ENCODE results near the gene SLC25A20.

The SLC25A20 gene

GRCh38 chr3:48938156-48938555 is 39.5 kb upstream of the SLC25A20 start:
- Histone ChIP-seq H3K4me1 (ENCODE audit: control insufficient read depth in 2 of 2, insufficient read depth in 1 of 2, low read depth in 1 of 2, low read length in 2 of 2) (no peaks in the 10 kb centered on the region), H2BK12ac (ENCODE audit: low read length) (no peak overlapping the region), H3K14ac (ENCODE audit: low read length) (no peak overlapping the region), H2BK15ac (ENCODE audit: low read length) (no peak overlapping the region), H2AFZ (ENCODE audit: low read length) (no peak overlapping the region), H3K27me3 (ENCODE audit: control insufficient read depth in 3 of 3, insufficient read depth in 3 of 3, low read depth in 1 of 3, low read length in 3 of 3) (no peaks in the 10 kb centered on the region), H3K4me2 (ENCODE audit: insufficient read depth, low read length, poor library complexity, severe bottlenecking) (no peak overlapping the region), H4K91ac (ENCODE audit: low read depth, low read length, poor library complexity) (no peak overlapping the region), H3K36me3 (replicated peaks in 1 of 2; ENCODE audit: control insufficient read depth in 2 of 2, insufficient read depth in 2 of 2, low read length in 2 of 2) (peaks cover 6 to 48% of the 10 kb centered on the region in 2 donors), H3K9ac (ENCODE audit: low read depth, low read length, poor library complexity) (no peak overlapping the region), H3K9me3 (replicated peaks in 1 of 2; ENCODE audit: control insufficient read depth in 2 of 2, insufficient read depth in 1 of 2, low read depth in 1 of 2, low read length in 2 of 2) (no peaks in the 10 kb centered on the region), H2AK5ac (ENCODE audit: low read depth, low read length) (no peak overlapping the region), H2BK120ac (ENCODE audit: low read depth, low read length) (no peak overlapping the region), H3K4me3 (ENCODE audit: low read length in 2 of 2) (no peak overlapping the region), H2BK5ac (ENCODE audit: low read length) (no peak overlapping the region), H3K23ac (ENCODE audit: low read depth, low read length, poor library complexity) (no peak overlapping the region), H3K18ac (ENCODE audit: low read length) (no peak overlapping the region), H4K8ac (ENCODE audit: low read depth, low read length) (no peak overlapping the region), H3K27ac (replicated peaks; ENCODE audit: low read length) (no peak overlapping the region), H3K79me1 (ENCODE audit: low read depth, low read length) (peaks cover 3% of the 10 kb centered on the region), H3K4ac (ENCODE audit: low read length) (no peak overlapping the region)
- no peak for DNase-seq (ENCODE audit: low spot score)

DNA sequence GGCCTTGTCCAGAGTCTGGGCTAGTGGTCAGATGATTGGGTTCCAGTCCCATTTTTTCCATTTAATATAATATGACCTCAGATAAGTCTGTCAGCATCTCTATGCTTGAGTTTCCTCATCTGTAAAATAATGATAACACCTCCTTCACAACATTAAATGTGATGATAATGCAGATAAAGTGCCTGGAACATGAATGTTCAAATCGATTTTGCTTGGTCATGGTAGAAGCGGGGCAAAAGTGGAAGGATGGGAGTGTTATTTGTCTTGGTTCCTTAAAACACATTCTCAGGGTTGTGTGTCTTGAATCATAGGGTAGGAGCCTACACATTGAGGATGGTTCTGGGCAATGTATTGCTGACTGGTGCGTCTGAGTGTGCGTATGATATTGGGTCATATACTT is 36.8 kb upstream of the SLC25A20 start:
- Histone ChIP-seq H4K91ac (ENCODE audit: low read depth, low read length, poor library complexity) (no peak overlapping the region), H2BK15ac (ENCODE audit: low read length) (no peak overlapping the region), H3K4me2 (ENCODE audit: insufficient read depth, low read length, poor library complexity, severe bottlenecking) (no peak overlapping the region), H3K27me3 (ENCODE audit: control insufficient read depth in 3 of 3, insufficient read depth in 3 of 3, low read depth in 1 of 3, low read length in 3 of 3) (no peaks in the 10 kb centered on the region), H2BK12ac (ENCODE audit: low read length) (no peak overlapping the region), H2BK5ac (ENCODE audit: low read length) (no peak overlapping the region), H3K4me3 (ENCODE audit: low read length in 2 of 2) (no peak overlapping the region), H3K14ac (ENCODE audit: low read length) (no peak overlapping the region), H3K36me3 (replicated peaks in 1 of 2; ENCODE audit: control insufficient read depth in 2 of 2, insufficient read depth in 2 of 2, low read length in 2 of 2) (peaks cover 8 to 67% of the 10 kb centered on the region in 2 donors), H3K79me1 (ENCODE audit: low read depth, low read length) (peaks cover 7% of the 10 kb centered on the region), H3K4ac (ENCODE audit: low read length) (no peak overlapping the region), H2BK120ac (ENCODE audit: low read depth, low read length) (no peak overlapping the region), H3K23ac (ENCODE audit: low read depth, low read length, poor library complexity) (no peak overlapping the region), H2AK5ac (ENCODE audit: low read depth, low read length) (no peak overlapping the region), H3K27ac (replicated peaks; ENCODE audit: low read length) (no peak overlapping the region), H4K8ac (ENCODE audit: low read depth, low read length) (no peak overlapping the region), H3K18ac (ENCODE audit: low read length) (no peak overlapping the region), H3K9me3 (replicated peaks in 1 of 2; ENCODE audit: control insufficient read depth in 2 of 2, insufficient read depth in 1 of 2, low read depth in 1 of 2, low read length in 2 of 2) (peaks cover 0 to 3% of the 10 kb centered on the region in 2 donors), H3K4me1 (ENCODE audit: control insufficient read depth in 2 of 2, insufficient read depth in 1 of 2, low read depth in 1 of 2, low read length in 2 of 2) (no peaks in the 10 kb centered on the region), H3K9ac (ENCODE audit: low read depth, low read length, poor library complexity) (no peak overlapping the region), H2AFZ (ENCODE audit: low read length) (no peak overlapping the region)
- WGBS, 2 donors (ENCODE audit: extremely low coverage in 2 of 2, insufficient read length in 2 of 2, insufficient replicate concordance in 1 of 2), result no CpG with 5 or more reads among the region's 4 CpGs
- no peak for DNase-seq (ENCODE audit: low spot score)

DNA sequence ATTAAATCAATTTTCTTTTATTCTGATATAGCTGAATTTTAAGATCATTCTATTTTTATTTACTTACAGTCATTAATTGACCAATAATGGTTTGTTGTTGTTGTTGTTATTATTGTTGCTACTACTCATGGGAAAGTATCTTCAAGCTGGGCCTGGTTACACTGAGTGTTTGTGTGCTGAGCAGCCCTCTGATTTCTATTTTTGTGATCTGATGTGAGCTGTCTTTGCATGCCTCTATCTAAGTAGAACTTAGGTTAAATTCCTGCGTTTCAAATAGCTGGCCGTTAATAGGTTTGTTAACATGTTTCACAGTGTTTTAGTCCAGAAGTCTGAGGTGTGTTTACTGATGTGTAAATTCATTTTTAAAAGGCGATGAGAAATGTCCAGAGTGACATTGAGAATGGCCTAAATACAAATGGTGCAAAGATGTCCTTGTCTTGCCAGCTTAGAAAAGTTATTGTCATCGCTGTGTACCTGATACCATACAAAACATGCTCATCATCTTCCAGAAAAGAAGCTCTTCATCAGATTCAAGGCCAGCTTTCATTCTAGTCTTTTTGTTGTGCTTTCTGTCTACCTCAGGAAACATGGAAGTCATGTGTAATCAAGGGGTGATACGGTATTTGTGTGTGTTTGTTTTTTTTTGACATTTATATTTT is 35.8 kb upstream of the SLC25A20 start:
- Histone ChIP-seq H2BK5ac (ENCODE audit: low read length) (no peak overlapping the region), H3K4me3 (ENCODE audit: low read length in 2 of 2) (no peak overlapping the region), H2BK120ac (ENCODE audit: low read depth, low read length) (no peak overlapping the region), H4K91ac (ENCODE audit: low read depth, low read length, poor library complexity) (no peak overlapping the region), H4K8ac (ENCODE audit: low read depth, low read length) (no peak overlapping the region), H3K79me1 (ENCODE audit: low read depth, low read length) (peaks cover 7% of the 10 kb centered on the region), H2AFZ (ENCODE audit: low read length) (no peak overlapping the region), H3K18ac (ENCODE audit: low read length) (no peak overlapping the region), H2BK15ac (ENCODE audit: low read length) (no peak overlapping the region), H3K4ac (ENCODE audit: low read length) (no peak overlapping the region), H3K27ac (replicated peaks; ENCODE audit: low read length) (no peak overlapping the region), H3K14ac (ENCODE audit: low read length) (no peak overlapping the region), H3K4me2 (ENCODE audit: insufficient read depth, low read length, poor library complexity, severe bottlenecking) (no peak overlapping the region), H2BK12ac (ENCODE audit: low read length) (no peak overlapping the region), H2AK5ac (ENCODE audit: low read depth, low read length) (no peak overlapping the region), H3K4me1 (ENCODE audit: control insufficient read depth in 2 of 2, insufficient read depth in 1 of 2, low read depth in 1 of 2, low read length in 2 of 2) (no peaks in the 10 kb centered on the region), H3K36me3 (replicated peaks in 1 of 2; ENCODE audit: control insufficient read depth in 2 of 2, insufficient read depth in 2 of 2, low read length in 2 of 2) (peaks cover 8 to 77% of the 10 kb centered on the region in 2 donors), H3K9me3 (replicated peaks in 1 of 2; ENCODE audit: control insufficient read depth in 2 of 2, insufficient read depth in 1 of 2, low read depth in 1 of 2, low read length in 2 of 2) (peaks cover 0 to 3% of the 10 kb centered on the region in 2 donors), H3K23ac (ENCODE audit: low read depth, low read length, poor library complexity) (no peak overlapping the region), H3K27me3 (ENCODE audit: control insufficient read depth in 3 of 3, insufficient read depth in 3 of 3, low read depth in 1 of 3, low read length in 3 of 3) (no peaks in the 10 kb centered on the region), H3K9ac (ENCODE audit: low read depth, low read length, poor library complexity) (no peak overlapping the region)
- WGBS, 2 donors (ENCODE audit: extremely low coverage in 2 of 2, insufficient read length in 2 of 2, insufficient replicate concordance in 1 of 2), result no CpG with 5 or more reads among the region's 5 CpGs
- no peak for DNase-seq (ENCODE audit: low spot score)

GRCh38 chr3:48931944-48932580 is 33.4 kb upstream of the SLC25A20 start:
- Histone ChIP-seq H3K18ac (ENCODE audit: low read length) (no peak overlapping the region), H3K9me3 (replicated peaks in 1 of 2; ENCODE audit: control insufficient read depth in 2 of 2, insufficient read depth in 1 of 2, low read depth in 1 of 2, low read length in 2 of 2) (peaks cover 0 to 3% of the 10 kb centered on the region in 2 donors), H3K4me1 (ENCODE audit: control insufficient read depth in 2 of 2, insufficient read depth in 1 of 2, low read depth in 1 of 2, low read length in 2 of 2) (no peaks in the 10 kb centered on the region), H3K4ac (ENCODE audit: low read length) (no peak overlapping the region), H4K91ac (ENCODE audit: low read depth, low read length, poor library complexity) (no peak overlapping the region), H3K27me3 (ENCODE audit: control insufficient read depth in 3 of 3, insufficient read depth in 3 of 3, low read depth in 1 of 3, low read length in 3 of 3) (no peaks in the 10 kb centered on the region), H3K27ac (replicated peaks; ENCODE audit: low read length) (no peak overlapping the region), H3K9ac (ENCODE audit: low read depth, low read length, poor library complexity) (no peak overlapping the region), H3K36me3 (replicated peaks in 1 of 2; ENCODE audit: control insufficient read depth in 2 of 2, insufficient read depth in 2 of 2, low read length in 2 of 2) (peaks cover 14 to 87% of the 10 kb centered on the region in 2 donors), H3K23ac (ENCODE audit: low read depth, low read length, poor library complexity) (no peak overlapping the region), H3K79me1 (ENCODE audit: low read depth, low read length) (peaks cover 10% of the 10 kb centered on the region), H2AFZ (ENCODE audit: low read length) (no peak overlapping the region), H2BK120ac (ENCODE audit: low read depth, low read length) (no peak overlapping the region), H2BK5ac (ENCODE audit: low read length) (no peak overlapping the region), H3K4me3 (ENCODE audit: low read length in 2 of 2) (no peak overlapping the region), H2BK12ac (ENCODE audit: low read length) (no peak overlapping the region), H3K14ac (ENCODE audit: low read length) (no peak overlapping the region), H3K4me2 (ENCODE audit: insufficient read depth, low read length, poor library complexity, severe bottlenecking) (no peak overlapping the region), H2BK15ac (ENCODE audit: low read length) (no peak overlapping the region), H4K8ac (ENCODE audit: low read depth, low read length) (no peak overlapping the region), H2AK5ac (ENCODE audit: low read depth, low read length) (no peak overlapping the region)
- WGBS, 2 donors (ENCODE audit: extremely low coverage in 2 of 2, insufficient read length in 2 of 2, insufficient replicate concordance in 1 of 2), result no CpG with 5 or more reads among the region's 1 CpG
- DNase-seq (ENCODE audit: low spot score), result no peak
